ENCODE results near the gene CTNNA2.

Gene CTNNA2

DNA sequence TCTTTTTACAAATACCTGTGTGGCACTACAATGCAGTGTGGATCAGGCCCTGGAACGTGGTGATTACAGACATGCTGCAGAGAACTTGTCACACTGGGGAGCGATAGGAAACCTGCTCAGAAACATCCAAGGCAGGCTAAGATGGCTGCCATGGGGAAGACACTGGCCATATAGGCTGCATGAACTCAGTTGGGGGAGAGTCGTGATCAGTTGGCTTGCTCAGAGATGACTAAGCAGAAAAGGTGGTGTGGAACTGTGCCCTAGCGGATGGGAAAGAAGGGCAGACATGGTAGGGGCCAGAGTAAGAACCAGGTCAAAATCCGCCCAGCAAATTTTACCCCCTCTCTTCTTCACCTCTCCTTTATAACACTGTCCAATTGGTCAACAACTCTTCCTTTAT lies 483.9 kb downstream of the CTNNA2 start:
- TF ChIP-seq, protein P1, sequence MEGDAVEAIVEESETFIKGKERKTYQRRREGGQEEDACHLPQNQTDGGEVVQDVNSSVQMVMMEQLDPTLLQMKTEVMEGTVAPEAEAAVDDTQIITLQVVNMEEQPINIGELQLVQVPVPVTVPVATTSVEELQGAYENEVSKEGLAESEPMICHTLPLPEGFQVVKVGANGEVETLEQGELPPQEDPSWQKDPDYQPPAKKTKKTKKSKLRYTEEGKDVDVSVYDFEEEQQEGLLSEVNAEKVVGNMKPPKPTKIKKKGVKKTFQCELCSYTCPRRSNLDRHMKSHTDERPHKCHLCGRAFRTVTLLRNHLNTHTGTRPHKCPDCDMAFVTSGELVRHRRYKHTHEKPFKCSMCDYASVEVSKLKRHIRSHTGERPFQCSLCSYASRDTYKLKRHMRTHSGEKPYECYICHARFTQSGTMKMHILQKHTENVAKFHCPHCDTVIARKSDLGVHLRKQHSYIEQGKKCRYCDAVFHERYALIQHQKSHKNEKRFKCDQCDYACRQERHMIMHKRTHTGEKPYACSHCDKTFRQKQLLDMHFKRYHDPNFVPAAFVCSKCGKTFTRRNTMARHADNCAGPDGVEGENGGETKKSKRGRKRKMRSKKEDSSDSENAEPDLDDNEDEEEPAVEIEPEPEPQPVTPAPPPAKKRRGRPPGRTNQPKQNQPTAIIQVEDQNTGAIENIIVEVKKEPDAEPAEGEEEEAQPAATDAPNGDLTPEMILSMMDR (conservative IDR thresholded peaks at IDR 0.05; ENCODE audit: control insufficient read depth, insufficient read depth, low read depth, low read length), result no peak
- no peak overlapping the region for H3K4me3 ChIP-seq (ENCODE audit: control insufficient read depth, low read depth, low read length)
- DNase-seq (ENCODE audit: low read depth), result no peak

GRCh38 chr2:80001701-80002101 lies 488.9 kb downstream of the CTNNA2 start:
- TF ChIP-seq, protein P1 (conservative IDR thresholded peaks at IDR 0.05; ENCODE audit: control insufficient read depth, insufficient read depth, low read depth, low read length), result no peak
- no peak overlapping the region for H3K4me3 ChIP-seq (ENCODE audit: control insufficient read depth, low read depth, low read length)
- peak; percentile 18 for DNase-seq (ENCODE audit: low read depth)

DNA sequence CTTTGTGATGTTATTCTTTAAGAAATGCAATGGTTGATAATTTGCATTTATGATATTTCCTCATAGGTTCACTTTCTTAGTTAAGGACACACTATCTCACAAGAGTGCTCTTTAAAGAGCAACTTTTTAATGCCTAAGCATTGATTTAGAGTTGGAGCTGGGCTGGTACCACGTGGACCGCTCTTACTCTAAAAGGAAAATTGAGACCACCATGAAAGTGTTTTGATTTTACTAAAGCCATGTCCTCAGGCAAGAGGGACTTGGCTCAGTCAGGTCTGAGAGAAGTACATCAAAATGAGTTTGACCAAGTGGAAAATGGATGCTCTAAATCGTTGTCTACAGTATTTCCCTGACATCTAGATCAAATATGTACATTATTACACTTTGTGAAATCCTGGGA lies 489.3 kb downstream of the CTNNA2 start:
- no peak for DNase-seq (ENCODE audit: low read depth)
- H3K4me3 ChIP-seq (ENCODE audit: control insufficient read depth, low read depth, low read length), result no peak overlapping the region
- TF ChIP-seq, protein P1 (conservative IDR thresholded peaks at IDR 0.05; ENCODE audit: control insufficient read depth, insufficient read depth, low read depth, low read length), result no peak

DNA sequence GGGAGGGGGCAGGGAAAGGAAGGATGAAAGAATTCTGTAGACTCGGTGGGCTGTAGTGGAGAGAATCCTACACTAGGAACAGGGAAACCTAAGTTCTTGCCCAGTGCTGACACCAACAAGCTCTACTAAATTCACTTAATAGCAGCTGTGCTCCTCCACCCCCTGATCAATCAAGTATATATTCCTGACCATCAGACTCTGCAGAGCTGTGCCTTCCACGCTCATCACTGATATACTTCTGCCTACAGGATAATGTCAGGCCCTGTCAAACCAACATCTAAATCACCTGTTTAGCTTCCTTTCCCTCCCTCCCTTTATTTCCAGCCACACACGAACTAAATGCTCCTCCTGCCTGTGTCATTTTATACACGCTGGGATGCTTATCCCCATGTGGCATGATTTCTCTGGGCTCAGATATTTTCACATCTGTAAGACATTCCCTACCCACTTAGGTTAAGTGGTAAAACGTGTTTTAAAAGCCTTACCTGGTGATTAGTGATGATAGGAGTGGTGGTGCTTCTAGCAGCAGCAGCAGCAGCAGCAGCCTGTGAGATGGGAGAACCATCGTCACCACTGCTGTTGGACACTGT lies 489.8 kb downstream of the CTNNA2 start:
- H3K4me3 ChIP-seq (ENCODE audit: control insufficient read depth, low read depth, low read length), result no peak overlapping the region
- TF ChIP-seq, protein P1 (conservative IDR thresholded peaks at IDR 0.05; ENCODE audit: control insufficient read depth, insufficient read depth, low read depth, low read length), result no peak
- DNase-seq (ENCODE audit: low read depth), result no peak

- no peak for DNase-seq (ENCODE audit: low read depth)
- TF ChIP-seq, protein P1 (conservative IDR thresholded peaks at IDR 0.05; ENCODE audit: control insufficient read depth, insufficient read depth, low read depth, low read length), result no peak
- no peak overlapping the region for H3K4me3 ChIP-seq (ENCODE audit: control insufficient read depth, low read depth, low read length)
These were observed 495.1 kb downstream of the CTNNA2 start for GRCh38 chr2:80007777-80008503.

- TF ChIP-seq, protein P1 (conservative IDR thresholded peaks at IDR 0.05; ENCODE audit: control insufficient read depth, insufficient read depth, low read depth, low read length), result no peak
- no peak overlapping the region for H3K4me3 ChIP-seq (ENCODE audit: control insufficient read depth, low read depth, low read length)
- no peak for DNase-seq (ENCODE audit: low read depth)
These were observed 495.7 kb downstream of the CTNNA2 start for GRCh38 chr2:80008596-80008995.

All from fibroblast of mammary gland (primary cell).